Hypothalamus (tissue), 51 donors: ENCODE results near the gene TRAPPC2.
"Not testable (repeated sequence)": the region's sequence is repeated elsewhere in the genome, so short reads cannot be mapped to it uniquely, and the experiment has no call there.

ENCODE experiments used
- DNase-seq, 51 donors: peaks; one replicate each; lab custom pipeline; 2025; lab: John Stamatoyannopoulos, UW

The TRAPPC2 gene

DNA sequence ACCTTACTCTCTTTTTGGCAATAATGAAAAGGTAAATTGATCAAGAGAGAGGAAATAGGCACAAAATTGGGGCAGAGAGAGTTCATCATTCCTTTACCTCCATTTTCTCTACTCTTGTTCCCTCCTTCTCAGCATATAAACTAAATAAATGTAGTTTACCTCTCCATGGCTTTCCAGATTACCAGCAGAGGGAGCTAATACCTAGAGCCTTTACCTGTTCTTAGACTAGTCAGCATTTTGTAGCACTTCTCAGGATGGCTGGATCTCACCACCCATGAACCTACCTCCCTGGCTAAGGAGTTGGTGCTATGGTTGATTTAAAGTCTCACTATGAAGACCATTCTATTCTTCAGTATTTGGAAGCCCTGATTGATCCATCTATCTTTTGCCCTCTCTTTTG lies 15.8 kb upstream of the TRAPPC2 start:
- no peak for DNase-seq

DNA sequence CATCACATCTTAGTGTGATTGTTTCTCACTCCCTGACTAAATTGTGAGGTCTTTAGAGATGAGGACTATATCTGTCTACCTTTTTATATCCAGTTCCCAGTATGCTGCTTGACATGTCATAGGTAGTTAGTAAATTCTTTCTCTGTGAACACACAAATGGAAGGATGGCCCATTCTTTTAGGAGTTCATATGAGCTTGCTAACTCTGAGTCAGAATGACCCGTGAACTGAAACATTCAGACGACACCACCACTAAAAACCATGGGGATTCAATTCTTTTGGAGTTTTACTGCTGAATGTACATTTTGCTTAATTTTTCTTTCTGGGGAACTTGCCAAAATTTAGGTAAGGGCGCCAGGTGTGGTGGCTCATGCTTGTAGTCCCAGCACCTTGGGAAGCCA lies 14.1 kb upstream of the TRAPPC2 start:
- DNase-seq = no peak

DNA sequence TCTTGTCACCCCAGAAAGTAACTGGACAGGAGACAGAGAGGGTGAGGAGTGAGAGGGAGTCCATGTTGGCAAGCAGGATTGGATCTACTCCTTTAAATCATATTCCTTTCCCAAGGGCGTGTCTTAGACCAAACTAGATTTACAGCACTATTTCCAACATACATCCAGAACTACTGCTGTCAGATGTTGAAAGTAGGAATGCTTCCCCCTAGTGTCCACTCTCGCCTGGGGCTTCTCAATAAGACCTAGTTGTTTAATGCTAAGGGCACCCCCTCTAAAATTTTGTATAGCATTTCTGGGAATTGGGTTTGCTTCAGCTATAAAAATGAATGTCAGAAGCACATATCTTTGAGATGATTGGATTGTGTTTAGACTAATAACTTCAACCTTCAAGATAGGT lies 13.4 kb upstream of the TRAPPC2 start:
- DNase-seq = peak in 13 of 51 donors; percentile 1 to 39 (median 21)

DNA sequence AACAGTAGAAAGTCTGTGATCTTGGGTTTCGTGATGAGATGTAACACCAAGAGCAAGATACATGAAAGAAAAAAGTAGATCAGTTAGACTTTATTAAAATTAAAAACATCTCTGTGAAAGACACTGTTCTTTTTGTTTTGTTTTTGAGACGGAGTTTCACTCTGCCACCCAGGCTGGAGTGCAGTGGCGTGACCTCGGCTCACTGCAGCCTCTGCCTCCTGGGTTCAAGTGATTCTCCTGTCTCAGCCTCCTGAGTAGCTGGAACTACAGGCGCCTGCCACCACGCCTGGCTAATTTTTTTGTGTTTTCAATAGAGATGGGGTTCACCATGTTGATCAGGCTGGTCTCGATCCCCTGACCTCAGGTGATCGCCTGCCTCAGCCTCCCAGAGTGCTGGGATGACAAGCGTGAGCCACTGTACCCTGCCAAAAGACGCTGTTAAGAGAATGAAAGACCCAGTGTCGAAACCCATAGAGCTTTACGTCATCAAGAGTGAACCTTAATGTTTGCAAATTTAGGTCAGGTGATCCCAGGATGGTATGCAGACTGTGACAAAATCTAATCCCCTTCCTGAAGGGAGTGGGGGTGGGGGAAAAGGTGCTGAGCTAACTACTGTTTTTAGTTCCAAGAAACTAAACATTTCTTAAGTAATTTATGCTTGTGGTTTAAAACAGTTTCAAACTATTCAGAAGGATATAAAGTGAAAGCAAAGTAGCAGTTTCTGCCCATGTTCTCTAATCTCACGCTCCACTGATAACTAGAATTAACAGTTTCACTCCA lies 8.2 kb upstream of the TRAPPC2 start:
- DNase-seq = no peak

DNA sequence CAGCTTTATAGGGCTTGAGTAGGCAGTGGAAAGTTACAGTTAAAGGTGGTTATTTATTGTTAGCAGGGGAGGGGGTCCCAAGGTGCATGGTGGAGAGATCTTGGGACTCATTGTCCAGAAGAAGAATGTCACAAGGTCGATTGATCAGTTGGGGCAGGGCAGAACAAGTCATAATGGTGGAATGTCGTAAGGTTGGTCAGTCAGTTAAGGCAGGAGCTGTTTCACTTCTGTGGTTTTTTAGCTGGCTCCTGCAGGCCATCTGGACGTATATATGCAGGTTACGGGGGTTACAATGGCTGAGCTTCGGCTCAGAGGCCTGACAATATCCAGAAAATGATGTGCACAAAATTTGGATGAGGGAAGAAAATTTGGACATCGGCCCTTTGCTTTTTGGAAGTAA lies 7.3 kb upstream of the TRAPPC2 start:
- no peak for DNase-seq

DNA sequence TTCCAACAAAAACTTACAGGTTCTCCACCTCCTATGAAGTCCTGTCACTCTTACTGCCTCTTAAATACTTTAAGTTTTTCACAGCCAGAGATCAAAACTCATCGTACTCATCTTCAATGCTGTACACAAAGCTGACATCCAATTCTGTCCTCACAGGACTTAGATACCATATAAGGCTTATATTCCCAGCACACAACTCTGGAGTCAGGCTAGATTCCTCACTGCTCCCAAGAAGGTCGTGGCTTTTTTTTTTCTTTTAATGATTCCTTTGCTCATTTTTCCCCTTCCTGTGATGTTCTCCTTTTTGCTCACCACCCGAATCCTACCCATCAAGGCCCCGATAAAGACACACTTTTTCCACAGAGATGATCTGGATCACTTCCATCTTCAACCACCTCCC lies 914 bp downstream of the TRAPPC2 start:
- DNase-seq = no peak

DNA sequence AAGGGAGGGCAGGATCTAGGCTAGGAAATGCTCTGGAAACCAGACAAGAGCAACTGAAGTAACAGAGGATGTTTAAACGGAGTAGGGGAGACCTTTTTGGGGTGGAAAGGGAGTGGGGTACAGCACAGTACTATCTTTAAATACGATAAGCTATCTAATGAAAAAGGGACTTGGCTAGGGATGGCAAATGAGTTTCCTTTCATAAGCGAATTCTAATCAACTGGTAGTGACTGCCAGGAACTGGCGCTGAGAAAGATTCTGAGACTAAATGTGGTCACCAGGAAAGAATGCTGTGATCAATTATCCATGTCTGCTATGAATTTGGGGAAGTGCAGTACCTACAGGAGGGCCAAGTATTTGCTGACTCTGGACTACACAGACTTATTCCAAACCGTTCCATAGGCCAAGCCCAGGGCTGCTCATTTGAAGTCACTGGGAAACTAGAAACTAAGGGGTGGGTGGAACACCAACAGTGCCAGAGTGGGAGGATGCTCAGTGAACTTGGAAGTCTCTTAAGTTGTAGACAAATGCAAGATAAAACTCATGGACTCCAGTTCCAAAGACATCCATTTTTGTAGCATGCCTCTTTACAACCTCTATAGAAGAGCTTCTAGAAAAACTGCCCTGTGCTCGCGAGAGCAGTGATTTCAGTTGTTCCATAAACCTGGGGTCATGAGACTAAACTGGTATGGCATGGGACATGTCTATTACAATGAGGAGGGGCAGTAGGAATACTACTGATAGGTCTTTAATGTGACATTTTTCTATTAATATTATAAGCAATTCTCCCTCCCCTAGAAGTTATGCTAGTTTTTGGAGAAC lies 2.0 kb downstream of the TRAPPC2 start:
- DNase-seq = no peak

DNA sequence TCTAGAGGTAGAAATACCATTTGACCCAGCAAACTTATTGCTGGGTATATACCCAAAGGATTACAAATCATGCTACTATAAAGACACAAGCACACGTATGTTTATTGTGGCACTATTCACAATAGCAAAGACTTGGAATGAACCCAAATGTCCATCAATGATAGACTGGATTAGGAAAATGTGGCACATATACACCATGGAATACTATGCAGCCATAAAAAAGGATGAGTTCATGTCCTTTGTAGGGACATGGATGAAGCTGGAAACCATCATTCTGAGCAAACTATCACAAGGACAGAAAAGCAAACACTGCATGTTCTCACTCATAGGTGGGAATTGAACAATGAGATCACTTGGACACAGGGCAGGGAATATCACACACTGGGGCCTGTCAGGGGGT lies 3.9 kb downstream of the TRAPPC2 start:
- DNase-seq = not testable (repeated sequence)

DNA sequence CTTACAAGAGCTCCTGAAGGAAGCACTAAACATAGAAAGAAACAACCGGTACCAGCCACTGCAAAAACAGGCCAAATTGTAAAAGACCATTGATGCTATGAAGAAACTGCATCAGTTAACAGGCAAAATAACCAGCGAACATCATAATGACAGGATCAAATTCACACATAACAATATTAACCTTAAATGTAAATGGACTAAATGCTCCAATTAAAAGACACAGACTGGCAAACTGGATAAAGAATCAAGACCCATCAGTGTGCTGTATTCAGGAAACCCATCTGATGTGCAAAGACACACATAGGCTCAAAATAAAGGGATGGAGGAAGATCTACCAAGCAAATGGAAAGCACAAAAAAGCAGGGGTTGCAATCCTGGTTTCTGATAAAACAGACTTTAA lies 7.8 kb downstream of the TRAPPC2 start:
- DNase-seq = not testable (repeated sequence)

DNA sequence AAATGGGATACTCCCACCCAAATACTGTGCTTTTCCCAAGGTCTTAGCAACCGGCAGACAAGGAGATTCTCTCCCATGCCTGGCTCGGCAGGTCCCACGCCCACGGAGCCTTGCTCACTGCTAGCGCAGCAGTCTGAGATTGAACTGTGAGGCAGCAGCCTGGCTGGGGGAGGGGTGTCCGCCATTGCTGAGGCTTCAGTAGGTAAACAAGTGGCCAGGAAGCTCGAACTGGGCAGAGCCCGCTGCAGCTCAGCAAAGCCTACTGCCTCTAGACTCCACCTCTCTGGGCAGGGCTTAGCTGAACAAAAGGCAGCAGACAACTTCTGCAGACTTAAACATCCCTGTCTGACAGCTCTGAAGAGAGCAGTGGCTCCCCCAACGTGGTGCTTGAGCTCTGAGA lies 9.5 kb downstream of the TRAPPC2 start:
- DNase-seq = peak in 1 of 51 donors; percentile 1

DNA sequence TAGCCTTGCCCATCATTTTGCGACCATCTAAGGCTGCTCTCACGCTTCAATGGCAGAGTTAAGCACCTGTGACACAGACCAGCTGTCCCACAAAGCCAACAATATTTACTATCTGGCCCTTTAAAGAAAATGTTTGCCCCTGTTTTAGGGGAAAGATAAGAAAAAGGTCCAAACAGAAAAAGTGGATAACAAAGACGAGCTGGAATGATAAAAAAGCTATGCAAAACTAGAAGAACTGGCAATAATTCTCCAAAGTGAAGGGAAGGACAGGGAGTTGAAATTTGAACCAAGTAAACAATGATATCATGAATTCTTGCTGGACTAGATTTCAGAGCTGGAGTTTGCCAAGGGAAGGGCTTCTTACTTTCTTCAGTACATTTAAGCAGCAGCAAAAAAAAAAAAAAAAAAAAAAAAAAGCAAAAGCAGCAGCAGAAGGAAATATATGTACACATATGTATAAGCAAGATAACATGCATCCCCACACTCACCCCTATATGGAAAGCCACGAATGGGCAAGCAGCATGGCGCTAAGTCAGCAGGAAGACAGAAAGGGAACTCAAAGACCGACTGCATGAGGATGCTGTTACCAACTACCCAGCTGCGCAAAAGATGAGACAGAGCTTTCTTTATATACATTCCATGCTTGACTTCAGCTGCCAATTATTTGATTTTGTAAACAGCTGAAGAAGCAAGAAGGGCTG lies 12.5 kb downstream of the TRAPPC2 start:
- peak in 3 of 51 donors; percentile 1 to 15 (median 3) for DNase-seq

DNA sequence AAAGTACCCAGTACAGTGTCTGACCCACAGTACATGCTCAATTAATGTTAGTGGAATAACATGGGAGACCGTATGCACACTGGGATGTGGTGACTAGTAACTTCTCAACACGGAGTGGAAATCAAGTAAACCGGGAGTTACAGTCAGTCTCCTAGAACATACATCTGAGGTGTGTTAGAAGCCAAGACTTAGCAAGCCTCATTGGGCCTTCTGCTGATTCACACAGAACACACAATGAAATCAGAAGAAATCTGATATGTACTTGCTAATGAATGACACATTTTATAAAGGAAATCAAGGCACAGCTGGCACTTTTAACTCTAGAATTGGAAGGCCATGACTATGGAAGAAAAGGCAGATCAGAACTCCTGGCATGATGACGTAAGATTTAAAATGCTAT lies 13.0 kb downstream of the TRAPPC2 start:
- no peak for DNase-seq

DNA sequence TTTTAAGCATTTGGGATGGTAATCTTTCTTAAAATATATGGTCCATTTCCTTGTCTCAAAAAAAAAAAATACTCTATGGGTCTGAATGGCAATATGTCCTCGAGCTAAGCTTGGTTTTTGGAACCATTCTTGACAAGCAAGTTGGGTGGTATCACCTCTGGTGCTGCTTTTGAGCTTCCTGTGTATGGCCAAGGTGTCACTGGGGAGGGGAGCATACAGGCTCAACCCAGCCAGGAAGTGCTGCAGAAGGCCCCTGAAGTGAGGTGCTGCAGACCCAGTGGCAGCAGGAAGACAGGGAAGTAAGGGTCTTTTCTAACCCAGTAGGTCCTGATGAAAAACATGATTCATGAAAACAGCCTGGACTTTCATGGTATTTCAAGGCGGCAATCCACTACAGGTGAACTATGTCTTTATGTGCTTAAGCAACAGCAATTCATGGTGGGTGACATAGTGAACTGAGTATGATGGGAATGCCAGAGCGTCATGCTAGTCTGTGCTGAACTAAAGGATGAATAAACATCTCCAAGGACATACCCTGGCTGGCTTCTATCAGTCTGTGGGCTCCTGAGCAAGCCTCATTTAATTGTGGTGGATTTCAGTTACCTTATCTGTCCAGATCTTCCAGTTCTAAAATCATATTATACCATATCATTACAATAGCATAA lies 15.1 kb downstream of the TRAPPC2 start:
- DNase-seq = no peak

DNA sequence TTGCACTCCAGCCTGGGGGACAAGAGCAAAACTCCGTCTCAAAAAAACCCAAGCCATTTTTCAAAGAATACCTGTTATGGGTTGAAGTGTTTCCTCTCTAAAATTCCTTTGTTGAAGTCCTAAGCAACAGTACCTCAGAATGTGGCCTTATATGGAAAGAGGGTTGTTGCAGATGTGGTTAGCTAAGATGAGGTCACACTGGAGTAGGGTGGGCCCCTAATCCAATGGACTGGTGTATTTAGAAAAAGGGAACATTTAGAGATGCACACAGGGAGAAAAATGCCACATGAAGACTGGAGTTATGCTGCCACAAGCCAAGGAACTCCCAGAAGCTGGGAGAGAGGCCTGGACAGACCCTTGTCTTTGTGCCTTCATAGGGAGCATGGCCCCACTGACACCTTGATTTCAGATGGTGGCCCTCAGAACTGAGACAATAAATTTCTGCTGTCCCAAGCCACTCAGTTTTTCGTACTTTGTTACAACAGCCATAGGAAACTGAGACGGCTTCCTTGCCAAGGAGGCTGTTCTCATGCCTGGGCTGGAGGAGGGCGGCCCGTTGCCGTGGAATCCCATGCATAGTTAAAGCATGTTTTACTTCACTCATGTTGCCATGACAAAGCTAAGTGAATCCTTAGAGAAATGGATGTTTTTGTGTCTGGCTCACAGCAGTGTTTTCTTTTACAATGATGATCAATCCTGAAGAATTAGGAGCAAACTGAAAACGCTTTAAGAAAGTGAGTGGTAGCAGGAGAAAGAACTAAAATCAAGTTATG lies 16.5 kb downstream of the TRAPPC2 start:
- peak in 3 of 51 donors; percentile 0 to 12 (median 1) for DNase-seq

DNA sequence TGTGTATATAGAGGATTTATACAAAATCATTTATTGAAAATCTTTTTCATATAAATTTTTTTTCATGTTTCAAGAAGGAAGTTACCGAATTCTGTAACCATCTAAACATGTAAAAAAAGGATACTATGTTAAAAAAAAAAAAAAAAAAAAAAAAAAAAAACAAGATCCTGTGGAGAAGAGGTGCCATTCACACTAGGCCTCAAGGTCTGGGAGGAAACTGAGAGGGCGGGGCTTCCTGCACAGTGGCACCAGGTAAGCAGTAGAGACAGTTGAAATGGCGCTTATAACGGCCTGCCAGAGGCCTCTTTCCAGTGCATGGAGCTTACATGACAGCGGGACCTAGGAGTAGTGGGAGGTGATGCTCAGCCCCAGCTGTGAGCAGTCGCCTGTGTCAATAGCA lies 17.5 kb downstream of the TRAPPC2 start:
- DNase-seq = no peak

DNA sequence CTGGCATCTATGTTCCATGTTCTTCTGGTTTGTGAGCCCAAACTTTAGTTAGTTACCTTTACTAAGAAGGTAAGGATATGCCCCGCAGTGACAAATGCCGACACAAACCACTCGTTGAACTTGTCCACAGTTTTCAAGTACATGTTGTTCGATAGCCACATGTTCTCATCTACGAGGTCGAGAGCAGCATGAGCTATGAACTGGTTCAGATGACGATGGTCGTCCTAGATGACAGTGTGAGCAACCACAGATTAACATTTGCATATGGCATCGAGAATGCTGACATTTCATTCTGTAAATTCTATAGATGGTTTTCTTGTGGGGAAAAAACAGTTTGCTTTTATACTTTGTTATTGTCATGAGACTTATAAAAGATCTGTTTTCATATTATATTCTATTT lies 18.0 kb downstream of the TRAPPC2 start:
- no peak for DNase-seq

DNA sequence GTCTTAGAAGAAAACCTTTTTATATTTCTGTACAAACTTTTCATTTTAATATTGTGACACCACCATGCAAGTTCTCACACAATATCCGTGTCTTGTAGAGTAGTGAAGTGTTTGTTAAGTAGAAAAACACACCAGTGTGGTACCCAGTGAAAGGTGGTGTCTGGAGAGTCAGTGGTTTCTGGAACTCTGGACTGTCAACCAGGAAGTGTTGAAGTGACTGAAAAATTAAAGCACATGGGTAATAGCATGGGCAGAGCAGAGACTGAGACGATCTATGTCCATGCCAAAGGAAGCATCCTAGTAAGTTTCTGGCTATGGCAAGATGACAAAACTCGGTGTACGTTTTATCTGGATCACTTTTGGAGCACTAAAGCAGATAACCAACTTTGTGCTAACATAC lies 23.3 kb downstream of the TRAPPC2 start:
- no peak for DNase-seq

DNA sequence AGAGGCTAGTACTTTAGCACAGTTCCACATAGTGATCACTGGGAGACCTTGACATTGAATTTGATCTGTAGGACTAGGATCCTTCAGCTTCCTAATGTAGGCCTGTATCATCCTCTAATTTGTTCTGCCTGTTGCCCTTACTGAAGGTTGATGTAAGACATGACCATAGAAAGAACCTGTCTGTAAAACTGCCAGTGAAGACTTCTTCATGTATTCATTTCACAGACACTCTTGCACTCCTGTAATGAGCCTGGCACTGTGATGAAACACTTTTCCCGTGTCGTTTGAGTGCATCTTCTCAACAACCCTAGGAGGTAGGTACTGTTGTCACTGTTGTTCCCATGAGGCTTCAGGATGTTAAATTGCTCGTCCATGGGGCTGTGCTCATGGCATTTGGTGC lies 30.8 kb downstream of the TRAPPC2 start:
- no peak for DNase-seq

DNA sequence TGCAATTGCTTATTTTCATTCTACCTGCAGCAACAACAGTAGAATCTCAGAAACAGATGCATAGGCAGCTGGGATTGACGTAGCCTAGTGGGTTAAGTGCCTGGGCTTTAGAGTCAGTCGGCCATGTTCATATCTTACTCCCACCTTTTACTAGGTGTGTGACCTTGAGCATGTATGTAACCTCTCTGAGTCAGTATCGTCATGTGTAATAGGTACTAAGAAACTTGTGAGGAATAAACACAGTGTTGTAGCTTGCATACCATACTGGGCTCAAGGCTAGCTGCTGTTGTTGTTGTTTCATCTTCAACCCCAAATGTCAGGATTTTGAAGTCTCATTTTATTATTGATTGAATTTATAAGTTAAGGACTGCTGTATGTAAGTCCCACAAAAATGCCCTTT lies 31.3 kb downstream of the TRAPPC2 start:
- no peak for DNase-seq
